ENCODE results near the gene PKP3.
"Not testable (repeated sequence)": the region's sequence is repeated elsewhere in the genome, so short reads cannot be mapped to it uniquely, and the experiment has no call there.

The PKP3 gene

DNA sequence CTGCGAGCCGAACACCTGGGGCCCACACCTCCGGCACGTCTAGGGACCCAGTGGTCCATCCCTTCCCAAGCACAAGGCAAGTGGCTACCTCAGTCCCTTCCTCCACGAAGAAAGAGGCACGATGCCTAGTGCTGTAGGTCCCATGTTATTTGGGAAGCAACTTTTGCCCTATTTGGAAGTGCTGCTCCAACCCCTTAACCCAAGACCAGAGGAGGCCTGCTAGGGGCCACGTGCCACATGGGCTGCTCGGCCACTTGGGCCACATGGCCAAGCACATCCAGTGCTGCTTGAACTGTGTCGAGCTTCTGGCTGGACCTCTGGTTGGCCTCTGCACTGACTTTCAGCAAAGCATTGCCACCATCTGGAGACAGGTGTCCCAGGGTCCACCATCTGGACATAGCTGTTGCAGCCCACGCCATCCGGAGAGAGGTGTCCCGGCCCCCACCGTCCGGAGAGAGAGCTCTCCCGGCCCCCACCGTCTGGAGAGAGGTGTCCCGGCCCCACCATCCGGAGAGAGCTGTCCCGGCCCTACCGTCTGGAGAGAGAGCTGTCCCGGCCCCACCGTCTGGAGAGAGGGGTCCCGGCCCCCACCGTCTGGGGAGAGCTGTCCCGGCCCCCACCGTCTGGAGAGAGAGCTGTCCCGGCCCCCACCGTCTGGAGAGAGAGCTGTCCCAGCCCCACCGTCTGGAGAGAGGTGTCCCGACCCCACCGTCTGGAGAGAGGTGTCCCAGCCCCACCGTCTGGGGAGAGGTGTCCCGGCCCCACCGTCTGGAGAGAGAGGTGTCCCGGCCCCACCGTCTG, 31.2 kb upstream of the PKP3 start:
- no peak for DNase-seq (ENCODE audit: low read depth in 2 of 3, low spot score in 1 of 3)

DNA sequence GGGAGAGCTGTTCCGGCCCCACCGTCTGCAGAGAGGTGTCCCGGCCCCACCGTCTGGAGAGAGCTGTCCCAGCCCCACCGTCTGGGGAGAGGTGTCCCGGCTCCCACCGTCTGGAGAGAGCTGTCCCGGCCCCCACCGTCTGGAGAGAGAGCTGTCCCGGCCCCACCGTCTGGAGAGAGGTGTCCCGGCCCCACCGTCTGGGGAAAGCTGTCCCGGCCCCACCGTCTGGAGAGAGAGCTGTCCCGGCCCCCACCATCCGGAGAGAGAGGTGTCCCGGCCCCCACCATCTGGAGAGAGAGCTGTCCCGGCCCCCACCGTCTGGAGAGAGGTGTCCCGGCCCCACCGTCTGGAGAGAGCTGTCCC, 30.6 kb upstream of the PKP3 start:
- not testable (repeated sequence) for DNase-seq (ENCODE audit: low read depth in 2 of 3, low spot score in 1 of 3)

- DNase-seq (ENCODE audit: low read depth in 2 of 3, low spot score in 1 of 3), result peak; percentile 32 to 38 (median 35)
Observed at GRCh38 chr11:363948-364761, 29.9 kb upstream of the PKP3 start.

- DNase-seq (ENCODE audit: low read depth in 2 of 3, low spot score in 1 of 3), result no peak
Observed at GRCh38 chr11:364991-365725, 28.9 kb upstream of the PKP3 start.

GRCh38 chr11:365831-366230, 28.2 kb upstream of the PKP3 start:
- DNase-seq (ENCODE audit: low read depth in 2 of 3, low spot score in 1 of 3), result no peak

DNA sequence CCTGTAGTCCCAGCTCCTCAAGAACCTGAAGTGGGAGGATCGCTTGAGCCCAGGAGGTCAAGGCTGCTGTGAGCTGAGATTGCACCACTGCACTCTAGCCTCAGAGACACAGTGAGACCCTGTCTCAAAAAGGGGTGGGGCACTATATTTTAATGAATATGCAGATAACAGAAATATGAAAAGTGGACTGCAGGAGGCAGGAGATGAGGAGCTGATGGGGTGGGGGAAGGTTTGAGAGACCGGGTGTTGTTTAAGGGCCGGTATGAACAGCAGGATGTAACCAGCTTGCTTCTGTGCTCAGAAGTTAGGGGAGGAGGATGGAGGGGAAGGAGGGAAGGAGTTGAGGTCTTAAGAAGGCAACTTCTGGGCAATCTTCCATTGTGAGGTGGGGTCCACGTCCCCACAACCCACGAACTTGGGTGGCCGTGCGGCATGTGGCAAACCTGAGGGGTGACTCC, 26.0 kb upstream of the PKP3 start:
- no peak for DNase-seq (ENCODE audit: low read depth in 2 of 3, low spot score in 1 of 3)

GRCh38 chr11:368414-369335, 25.3 kb upstream of the PKP3 start:
- no peak for DNase-seq (ENCODE audit: low read depth in 2 of 3, low spot score in 1 of 3)

DNA sequence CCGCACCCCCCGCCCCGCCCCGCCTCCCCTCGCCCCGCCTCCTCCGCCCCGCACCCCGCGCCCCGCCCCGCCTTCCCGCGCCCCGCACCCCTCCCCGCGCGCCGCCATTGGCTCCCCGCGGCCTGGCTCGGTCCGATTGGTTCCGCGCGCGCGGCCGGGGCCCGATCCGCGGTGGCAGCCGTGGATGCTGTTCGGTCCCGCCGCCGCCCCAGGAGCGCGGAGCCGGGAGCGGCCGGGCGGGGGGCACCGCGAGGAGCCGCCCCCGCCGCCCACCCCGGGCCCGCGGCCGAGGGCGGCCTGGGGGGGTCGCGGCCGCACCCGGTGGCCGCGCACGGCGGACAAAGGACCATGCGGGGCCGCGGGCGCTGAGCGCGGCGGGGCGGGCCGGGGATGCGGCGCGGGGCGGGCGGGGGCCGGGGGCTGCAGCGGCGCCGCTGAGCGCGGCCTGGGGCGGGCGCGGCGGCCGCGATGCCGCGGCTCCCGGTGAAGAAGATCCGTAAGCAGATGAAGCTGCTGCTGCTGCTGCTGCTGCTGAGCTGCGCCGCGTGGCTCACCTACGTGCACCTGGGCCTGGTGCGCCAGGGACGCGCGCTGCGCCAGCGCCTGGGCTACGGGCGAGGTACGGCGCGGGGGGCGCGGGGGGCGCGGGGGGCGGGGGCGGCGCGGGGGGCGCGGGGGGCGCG, 24.5 kb upstream of the PKP3 start, which contains the start of gene B4GALNT4:
TSS of gene B4GALNT4 (plus strand) at position 164 of the 683 bp plus-strand sequence. CDS start at position 469, 305 bp downstream.
- DNase-seq (ENCODE audit: low read depth in 2 of 3, low spot score in 1 of 3), result no peak

DNA sequence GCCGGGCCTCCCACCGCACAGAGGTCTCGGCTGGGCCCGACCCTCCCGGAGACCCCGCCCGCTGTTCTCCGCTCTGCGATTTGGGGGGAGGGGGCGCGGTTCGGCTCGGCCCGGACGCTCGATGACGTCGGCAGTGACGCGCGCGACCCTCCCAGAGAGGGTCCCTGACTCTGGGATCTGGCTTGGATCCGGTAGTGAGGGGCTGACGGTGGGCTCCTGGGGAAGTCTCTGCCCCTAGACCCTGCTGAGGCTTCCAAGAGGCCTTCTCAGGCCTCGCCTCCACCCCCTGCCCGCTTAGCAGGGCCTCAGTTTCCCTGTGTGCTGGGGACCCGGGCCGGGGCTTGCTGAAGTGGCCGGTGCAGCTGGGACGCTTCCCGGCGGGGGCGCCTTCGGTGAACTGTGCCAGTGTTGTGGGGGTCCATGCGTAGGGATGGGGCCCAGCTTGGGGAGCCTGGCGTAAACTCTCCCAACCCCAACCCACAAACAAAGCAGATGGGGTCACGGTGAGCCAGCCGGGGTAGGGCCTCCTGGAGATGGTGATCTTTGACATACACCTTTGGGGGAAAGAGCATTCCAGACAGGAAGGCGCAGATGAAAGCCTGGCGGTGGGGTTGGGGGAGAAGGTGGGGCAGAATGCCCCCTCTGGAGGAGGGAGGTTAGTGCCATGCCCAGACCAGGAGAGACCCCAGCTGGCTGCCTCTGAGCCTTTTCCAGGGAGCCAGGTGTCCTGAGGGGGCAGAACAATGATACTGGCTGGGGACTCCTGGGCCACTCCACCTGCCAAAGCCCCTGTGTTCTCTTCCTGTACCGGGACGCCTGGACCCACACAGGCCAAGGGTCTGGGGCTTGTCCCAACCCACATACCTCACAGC, 23.7 kb upstream of the PKP3 start:
- DNase-seq (ENCODE audit: low read depth in 2 of 3, low spot score in 1 of 3), result no peak

DNA sequence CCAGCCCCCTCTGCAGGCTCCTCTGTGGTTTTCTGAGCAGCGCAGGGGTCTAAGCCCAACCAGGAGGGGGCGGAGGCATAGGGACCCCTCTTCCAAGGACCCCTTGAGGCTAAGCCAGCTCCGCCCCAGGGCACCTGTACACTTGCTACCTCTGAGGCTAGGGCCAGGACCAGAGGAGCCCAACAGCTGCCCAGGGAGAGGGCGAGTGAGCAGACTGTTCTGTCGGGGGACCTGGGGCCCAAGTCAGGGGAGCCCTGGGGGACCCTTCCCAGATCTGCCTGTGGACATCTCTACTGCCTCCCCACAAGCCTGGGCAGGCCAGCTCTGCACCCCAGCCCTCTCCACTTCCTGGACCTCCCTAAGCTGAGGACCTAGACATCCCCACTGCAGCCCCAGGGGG, 23.0 kb upstream of the PKP3 start:
- no peak for DNase-seq (ENCODE audit: low read depth in 2 of 3, low spot score in 1 of 3)

DNA sequence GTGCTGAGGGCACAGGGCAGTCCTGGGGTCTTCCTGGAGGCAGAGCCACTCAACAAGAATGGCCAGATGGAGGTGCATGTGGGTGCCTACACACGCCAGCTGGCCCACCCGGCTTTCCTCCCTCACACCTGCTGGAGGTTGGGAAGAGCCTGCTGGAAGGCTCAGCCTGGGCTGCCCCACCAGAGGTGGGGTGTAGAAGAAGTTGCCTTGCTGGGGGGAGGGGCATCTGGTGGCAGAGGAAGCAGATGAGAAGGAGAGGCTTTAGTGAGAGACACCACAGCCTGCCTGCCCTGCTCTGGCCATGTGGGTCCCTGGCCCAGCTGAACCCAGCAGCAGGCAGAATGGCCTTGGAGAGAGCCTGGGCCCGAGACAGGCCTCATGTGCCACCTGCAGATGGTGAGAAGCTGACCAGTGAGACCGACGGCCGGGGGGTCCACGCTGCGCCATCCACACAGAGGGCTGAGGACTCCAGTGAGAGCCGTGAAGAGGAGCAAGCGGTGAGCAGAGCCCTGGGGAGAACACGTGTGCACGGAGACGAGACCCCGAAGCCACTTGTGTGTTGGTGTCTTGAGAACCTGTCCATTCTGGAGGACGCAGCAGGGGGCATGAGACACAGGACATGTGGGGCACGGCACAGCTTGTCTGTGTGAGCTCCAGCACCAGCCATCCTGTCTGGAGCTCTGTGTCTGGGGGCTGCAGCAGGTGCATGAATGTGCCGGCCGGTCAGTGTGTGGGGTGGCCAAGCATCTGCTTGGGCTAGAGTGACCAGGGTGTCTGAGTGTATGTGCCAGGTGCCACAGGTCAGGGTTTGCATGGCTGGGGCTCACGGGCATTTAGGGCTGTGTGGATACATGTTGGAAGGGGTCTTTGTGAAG, 22.1 kb upstream of the PKP3 start:
- DNase-seq (ENCODE audit: low read depth in 2 of 3, low spot score in 1 of 3), result no peak

DNA sequence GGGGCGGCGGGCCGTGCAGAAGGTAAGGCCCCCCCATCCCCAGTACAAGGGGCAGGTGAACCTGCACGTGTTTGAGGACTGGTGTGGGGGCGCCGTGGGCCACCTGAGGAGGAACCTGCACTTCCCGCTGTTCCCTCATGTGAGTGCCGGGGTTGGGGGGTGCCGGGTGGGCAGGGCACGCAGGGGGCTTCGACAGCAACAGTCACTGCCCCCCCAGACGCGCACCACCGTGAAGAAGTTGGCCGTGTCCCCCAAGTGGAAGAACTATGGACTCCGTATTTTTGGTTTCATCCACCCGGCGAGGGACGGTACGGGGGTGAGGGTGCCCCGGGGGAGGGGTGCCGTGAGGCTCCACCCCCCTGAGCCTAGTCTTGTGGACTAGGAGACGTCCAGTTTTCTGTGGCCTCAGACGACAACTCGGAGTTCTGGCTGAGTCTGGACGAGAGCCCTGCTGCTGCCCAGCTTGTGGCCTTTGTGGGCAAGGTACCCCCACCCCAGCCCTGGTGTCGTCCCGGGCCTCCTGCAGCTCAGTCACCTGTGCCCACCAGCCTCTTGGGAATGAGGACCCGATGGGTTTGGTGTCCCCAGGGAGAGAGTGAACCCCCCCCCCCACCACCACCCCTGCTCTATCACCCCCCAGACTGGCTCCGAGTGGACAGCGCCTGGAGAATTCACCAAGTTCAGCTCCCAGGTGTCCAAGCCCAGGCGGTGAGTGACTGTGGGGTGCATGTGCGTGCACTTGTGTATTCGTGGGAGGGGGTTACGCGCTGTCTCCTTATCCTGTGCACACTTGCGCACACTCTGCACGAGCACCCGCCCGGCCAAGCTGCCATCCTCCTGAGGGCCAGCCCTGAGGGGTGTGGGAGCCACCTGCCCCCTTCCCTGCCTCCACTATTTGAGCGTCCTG, 20.9 kb upstream of the PKP3 start:
- DNase-seq (ENCODE audit: low read depth in 2 of 3, low spot score in 1 of 3), result no peak

GRCh38 chr11:373716-374551, 20.1 kb upstream of the PKP3 start:
- no peak for DNase-seq (ENCODE audit: low read depth in 2 of 3, low spot score in 1 of 3)

GRCh38 chr11:375065-376025, 18.7 kb upstream of the PKP3 start:
- no peak for DNase-seq (ENCODE audit: low read depth in 2 of 3, low spot score in 1 of 3)
